Neural progenitor cell (in vitro differentiated cells): ENCODE data around the gene AGPS.

Experiments
- CTCF ChIP-seq: fragments of 200-600 bp; sonication (generic); IDR thresholded peaks from 2 replicates; pipeline ENCODE4 v1.5.1; 2017; ENCODE audit warnings: antibody characterized with exemption, mild to moderate bottlenecking
- EZH2 ChIP-seq: fragments of 200-600 bp; sonication (generic); IDR thresholded peaks from 2 replicates; pipeline ENCODE4 v1.6.1; 2017; ENCODE audit warnings: antibody characterized with exemption, mild to moderate bottlenecking, moderate library complexity

- TF ChIP-seq CTCF, result no peak
- TF ChIP-seq EZH2, result no peak
Measured at GRCh38 chr2:177537636-177538035, 145.1 kb downstream of the AGPS start.
